ENCODE data around the gene ZW10.

- no peak for TF ChIP-seq EZH2 (IDR thresholded peaks at IDR 0.05; ENCODE audit: low read depth)
- TF ChIP-seq, protein P1, sequence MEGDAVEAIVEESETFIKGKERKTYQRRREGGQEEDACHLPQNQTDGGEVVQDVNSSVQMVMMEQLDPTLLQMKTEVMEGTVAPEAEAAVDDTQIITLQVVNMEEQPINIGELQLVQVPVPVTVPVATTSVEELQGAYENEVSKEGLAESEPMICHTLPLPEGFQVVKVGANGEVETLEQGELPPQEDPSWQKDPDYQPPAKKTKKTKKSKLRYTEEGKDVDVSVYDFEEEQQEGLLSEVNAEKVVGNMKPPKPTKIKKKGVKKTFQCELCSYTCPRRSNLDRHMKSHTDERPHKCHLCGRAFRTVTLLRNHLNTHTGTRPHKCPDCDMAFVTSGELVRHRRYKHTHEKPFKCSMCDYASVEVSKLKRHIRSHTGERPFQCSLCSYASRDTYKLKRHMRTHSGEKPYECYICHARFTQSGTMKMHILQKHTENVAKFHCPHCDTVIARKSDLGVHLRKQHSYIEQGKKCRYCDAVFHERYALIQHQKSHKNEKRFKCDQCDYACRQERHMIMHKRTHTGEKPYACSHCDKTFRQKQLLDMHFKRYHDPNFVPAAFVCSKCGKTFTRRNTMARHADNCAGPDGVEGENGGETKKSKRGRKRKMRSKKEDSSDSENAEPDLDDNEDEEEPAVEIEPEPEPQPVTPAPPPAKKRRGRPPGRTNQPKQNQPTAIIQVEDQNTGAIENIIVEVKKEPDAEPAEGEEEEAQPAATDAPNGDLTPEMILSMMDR (conservative IDR thresholded peaks at IDR 0.05) = no peak
Measured at GRCh38 chr11:113721462-113722066, 51.9 kb downstream of the ZW10 start.

All from PC-9 (cell line).